IPS-NIHi7 (cell line): Measurements from ENCODE around the gene VEPH1.

Experiments used
- DNase-seq: peaks from one replicate; pipeline ENCODE4 v3.0.0; 2012; ENCODE audit warnings: mixed read lengths; ENCODE audit errors: extremely low spot score

VEPH1 gene

DNA sequence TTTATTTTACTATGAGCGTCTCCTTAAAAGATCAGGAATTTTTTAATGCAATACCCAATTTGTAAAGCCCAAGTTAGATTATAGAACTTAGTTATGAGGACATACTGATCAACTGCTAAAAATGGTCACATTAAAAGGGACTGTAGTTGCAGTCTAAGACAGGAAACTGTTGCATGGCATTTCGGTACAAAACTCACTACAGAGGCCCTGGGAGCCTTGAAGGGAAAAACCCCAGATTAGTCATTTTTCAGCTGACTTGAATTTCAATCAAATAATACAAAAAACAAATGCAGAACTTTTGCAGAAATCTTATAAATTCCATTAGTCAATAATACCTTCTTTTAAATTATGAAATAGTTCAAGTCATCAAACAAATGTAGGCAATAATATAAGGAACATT lies 73.5 kb downstream of the VEPH1 start:
- no peak for DNase-seq

DNA sequence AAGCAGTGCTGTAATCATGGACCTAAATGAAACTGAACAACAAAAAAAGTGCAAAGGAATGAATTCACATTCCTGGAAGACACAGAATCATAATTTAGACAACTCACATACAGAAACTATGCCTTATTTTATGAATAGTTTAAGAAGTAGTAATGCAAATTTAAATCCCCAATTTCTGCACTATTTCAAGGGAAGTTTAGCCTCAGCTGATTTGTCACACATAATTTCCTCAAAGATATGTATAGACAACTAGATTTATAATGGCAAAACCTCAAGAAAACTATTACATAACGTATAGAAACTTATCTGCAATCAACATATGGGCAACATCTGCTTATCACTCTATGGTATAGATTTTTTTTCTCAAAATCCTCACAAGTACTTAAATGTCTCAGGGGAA lies 74.4 kb downstream of the VEPH1 start:
- no peak for DNase-seq

DNA sequence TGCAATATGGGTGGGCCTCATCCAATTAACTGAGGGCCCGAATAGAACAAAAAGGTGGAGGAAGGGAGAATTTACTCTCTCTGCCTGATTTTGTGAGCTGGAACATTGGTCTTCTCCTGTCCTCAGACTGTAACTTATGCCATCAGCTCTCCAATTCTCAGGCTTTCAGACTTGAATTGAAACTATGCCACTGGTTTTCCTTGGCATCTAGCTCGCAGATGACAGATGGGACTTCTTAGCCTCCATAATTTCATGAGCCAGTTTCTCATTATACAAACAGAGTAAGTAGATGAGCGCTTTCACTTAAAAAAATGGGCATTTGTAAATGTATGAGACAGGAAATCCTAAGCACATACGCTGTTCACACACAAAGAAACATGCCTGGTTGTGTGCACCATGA lies 75.3 kb downstream of the VEPH1 start:
- no peak for DNase-seq

DNA sequence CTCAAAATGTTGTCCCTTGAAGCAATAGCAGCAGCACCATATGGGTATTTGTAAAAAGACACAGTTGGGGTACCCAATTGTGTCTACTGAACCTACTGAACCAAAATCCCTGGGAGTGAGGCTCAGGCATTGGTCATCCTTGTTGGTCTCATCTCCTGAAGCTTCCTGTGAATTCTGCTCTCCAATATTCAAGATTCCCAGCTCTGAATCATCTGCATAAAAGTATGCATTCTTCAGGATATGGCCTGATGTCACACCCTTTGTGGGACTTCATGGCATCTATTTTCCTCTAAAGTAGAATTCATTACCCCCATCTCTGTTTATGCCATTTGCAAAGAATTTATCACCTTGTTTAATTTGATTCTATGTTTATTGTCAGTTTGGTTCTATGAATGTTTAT lies 79.9 kb downstream of the VEPH1 start:
- DNase-seq = no peak

DNA sequence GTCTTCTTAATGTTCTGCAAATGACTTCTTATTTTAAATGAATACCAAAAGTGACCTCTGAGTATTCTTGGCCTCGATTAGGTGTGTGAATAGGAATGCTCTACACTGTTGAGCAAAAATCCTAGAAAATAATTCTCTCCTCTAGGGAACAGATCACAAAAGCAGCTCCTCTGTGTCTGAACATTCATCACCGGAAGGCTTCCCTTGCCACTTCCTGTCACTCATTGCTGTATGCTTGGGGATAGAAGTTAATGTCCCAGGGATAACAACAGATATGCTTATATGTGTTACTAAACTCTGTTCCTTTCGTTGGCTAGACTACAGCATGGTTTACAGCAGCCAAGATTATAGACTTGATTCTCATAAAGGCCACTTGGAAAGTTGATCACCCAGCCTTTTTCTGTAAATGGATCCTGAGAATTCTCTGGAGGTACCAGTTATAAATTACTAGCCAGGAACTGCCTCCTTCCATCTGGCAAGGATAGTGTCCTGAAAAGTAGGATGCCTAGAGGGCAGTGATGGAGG lies 82.5 kb downstream of the VEPH1 start:
- DNase-seq = no peak

DNA sequence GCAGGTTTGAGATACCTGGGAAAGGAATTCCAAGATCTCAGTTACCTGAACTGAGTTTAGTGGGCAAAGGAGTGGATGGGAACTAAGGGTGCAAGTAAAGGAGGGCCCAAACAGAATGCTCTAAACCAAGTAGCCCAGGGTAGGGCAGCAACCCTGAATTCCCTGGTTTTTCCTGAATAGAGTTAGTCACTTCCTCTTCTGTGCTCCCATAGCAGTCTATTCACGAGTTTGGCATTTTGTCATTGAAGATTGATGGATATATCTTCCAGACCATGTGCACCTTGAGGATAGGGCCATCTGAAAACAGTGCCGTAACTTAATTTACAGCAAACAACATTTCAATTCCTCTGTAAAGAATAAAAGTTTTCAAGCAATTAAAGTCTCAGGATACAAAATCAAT lies 85.1 kb downstream of the VEPH1 start:
- no peak for DNase-seq

DNA sequence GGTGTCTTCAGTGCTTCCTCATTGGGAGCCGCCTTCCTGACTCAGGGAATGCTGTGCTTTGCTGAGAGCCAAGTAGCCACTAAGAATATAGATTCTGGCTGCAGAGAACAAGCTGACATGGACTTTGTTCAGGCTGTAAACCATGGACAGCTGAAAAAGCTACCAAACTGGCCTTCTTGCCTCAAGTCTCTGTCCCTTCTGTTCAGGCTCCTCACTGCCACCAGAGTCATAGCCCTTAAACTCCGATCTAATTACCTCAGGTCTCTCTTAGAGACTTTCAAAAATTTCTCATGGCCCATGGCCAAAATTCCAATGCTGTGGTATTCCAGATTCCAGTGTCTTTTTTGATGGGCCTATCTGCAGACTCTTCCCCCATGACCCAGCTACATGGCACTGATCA lies 86.0 kb downstream of the VEPH1 start:
- DNase-seq = no peak

DNA sequence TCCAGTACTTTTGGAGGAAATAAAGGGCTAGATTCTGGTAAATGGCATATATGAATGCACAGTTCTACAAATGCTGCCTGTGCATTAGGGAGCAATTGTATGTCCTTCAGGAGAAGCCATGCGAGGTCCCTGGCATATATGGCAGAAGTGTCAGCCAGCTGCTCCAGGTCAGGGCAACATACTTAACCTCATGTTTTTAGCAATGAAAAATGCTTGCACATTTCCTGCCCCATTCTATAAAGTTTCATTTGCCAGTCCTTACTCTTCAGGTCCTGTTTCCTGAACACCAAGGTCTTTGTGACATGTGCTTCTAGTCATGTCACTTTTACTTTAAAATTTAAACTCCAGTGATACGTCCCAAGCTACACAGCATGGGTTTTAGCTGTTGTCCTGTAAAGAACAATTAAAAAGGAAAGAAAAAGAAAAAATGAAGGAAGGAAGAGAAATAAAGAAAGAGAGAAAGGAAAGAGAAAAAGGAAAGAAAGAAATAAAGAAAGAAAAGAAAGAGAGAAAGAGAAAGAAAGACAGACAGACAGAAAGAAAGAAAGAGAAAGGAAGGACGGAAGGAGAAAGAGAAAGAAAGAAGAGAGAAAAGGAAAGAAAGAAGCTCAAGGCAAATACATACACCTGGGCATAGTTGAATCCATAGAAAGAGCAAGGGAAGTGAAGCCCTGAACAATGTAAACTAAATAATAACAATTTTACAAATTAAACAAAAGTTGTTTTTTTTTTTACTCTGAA lies 86.7 kb downstream of the VEPH1 start:
- DNase-seq = no peak

DNA sequence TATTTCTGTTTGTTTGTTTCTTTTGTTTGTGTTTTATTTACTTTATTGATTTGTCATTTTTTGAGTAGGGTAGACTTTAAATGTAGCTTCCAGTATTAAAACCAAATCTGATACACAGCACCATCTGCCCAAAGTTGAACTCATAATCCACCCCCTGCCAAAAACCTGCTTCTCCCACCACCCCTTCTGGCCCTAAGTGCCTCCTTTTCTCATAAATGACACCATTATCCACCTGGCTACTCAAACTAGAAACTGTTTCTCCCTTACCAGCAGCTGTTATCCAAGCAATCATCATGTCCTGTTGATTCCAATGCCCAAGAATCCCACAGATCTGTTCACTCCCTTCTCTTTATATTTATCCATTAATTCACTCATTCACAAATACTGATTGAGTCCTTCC lies 88.4 kb downstream of the VEPH1 start:
- no peak for DNase-seq

DNA sequence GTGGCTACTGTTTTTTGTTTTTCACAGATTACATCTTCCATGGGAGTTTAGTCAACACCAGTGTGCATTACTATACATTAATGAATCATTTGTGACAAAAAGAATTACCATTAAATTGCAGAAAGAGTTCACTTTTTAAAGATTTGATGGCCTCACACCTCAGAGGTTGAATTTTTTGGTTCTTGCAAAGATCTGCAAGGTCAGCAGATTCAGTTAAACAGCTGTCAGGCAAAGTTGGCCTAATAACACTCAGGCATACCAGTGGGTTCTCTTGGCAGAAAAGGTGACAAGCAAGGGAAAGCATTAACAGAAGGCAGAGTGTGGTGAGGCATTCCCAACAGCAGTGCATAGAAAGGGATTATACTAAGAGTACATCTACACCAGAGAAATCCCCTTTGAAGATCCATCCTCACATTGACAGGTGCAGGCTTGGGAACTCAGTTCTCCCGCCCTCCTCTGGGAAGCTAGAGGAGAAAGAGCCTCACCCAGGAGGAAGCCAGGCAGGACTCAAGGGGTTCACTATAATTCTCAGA lies 90.8 kb downstream of the VEPH1 start:
- DNase-seq = no peak

DNA sequence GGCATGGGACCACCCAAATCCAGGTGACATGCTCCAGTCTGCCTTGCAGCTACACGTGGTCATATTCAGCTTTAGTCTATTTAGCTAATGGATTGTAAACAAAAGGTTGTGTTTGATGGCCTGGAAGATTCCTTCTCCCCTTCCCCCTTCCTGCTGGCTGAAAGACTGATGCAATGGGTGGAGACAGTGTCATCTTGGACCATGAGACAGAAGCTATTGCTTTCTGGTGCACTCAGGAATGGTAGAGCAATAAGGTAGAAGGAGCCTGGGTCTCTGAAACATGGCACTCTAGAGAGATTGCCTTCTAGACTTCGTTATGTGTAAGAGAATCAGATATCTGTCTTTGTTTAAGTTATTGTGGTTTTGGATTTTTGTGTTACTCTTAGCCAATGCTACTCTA lies 92.3 kb downstream of the VEPH1 start:
- no peak for DNase-seq

DNA sequence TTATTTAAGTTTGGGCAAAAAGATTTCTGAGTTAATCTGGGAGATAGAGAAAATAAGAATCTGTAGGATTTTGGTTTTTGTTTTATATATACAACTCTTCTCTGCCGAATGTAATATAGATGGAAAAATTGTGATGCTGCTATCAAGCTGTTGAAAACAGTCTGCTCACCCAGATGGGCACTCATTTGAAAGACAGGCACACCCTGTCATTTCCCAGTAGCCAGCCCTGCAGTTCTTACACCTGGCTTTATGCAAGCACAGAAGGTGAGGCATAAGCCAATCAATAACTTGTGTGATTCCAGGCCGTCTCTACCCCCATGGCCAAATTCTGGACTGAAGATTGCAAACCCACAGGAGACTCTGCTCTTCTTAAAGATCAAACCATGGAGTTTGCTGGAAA lies 93.7 kb downstream of the VEPH1 start:
- no peak for DNase-seq

DNA sequence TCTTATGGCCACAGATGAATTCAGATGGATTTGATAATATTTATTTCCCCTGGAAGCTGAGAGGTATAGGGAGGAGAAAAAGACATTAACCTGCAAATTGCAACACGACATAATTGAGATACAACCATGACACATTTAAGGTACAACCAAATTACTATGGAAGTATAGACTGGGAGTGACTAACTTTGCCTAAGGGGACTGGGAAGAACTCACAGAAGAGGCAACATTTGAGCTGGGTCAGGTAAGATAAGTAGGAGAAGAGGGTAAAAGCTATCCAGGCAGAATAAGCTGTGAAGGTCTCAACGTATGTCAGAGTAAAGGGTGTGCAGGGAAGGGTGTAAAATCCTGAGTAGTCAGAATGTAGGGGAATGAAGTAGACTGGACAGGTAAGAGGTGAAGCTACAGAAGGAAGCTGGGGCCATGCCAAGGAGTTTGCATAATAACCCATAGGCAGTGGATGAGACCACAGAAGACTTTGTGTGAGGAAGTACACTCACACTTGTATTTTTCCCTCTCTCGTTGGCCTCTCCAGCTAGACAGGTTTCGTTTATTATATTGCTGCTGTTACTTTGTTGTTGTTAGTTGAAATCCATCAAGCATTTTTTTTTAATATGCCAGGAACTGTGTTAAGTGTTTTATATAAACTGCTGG lies 94.6 kb downstream of the VEPH1 start:
- DNase-seq = no peak

DNA sequence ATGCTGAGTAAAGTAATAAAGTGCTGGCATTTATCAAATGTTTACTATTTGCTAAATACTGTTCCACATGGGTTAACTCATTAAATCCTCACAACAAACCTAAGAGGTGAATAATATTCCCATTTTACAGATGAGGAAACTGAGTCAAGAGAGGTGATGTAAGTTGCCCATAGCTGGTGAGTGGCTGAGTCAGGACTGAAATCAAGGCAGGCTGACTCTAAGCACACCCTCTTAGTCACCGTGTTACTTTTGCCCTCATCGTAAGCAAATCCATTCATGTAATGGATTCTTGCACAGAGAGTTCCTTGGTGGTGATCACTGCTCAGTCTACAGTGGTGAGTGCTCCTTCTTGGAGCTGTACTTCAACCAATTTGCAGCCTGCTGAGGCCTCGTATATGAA lies 95.4 kb downstream of the VEPH1 start:
- no peak for DNase-seq

DNA sequence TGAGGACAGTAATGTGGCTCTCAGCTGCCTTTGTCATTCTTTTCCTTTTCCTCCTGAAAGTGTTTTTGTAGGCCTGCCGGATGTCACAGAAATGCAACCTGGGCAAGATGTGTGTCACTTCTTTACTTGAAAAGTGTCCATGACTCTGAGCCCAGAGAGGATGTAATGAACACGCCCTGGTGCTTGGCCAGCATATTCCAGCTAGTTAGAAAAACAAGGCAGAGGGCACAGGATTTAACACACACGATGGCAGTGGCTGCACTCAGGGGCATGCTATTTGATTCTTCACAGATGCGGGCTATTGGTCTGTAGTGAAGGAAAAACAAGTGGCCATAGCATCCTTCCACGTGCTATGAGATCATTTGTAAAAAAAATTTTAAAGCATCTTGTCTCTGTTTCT lies 96.8 kb downstream of the VEPH1 start:
- DNase-seq = no peak

DNA sequence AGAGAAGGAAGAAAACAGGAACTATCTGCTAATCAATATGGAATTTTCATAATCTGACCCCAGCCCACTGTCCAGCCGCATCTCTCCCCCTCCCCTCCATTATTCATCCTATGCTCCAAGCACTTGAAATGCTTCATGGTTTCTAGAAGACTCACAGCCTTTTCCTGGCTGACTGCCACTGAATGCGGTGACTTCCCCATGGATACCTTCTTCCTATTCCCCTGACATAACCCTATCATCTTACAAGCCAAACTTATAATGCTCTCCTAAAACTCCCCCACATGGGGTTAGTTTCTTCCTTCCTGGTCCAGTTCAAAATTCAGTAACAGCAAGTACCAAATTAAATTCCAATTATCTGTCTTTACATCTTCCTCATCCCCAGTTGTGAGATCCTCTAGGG lies 97.8 kb downstream of the VEPH1 start:
- no peak for DNase-seq

DNA sequence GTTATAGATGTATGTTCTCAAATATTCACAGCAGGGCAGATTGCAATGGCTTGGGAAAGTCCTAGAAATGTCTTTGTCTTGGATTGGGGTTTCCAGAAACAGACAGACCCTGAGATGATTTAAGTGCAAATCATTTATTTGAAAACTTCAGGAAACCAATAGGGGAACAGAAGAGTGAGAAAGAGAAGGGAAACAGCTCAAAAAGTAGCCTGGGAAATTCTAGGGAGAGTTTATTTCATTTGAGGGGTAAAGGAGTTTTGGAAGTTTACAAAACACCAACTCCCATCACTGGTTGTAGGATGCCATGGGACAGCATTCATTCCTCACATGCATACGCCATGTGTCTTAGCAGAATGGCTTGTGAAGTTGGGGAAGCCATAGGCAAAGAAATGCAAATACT lies 98.8 kb downstream of the VEPH1 start:
- DNase-seq = no peak

DNA sequence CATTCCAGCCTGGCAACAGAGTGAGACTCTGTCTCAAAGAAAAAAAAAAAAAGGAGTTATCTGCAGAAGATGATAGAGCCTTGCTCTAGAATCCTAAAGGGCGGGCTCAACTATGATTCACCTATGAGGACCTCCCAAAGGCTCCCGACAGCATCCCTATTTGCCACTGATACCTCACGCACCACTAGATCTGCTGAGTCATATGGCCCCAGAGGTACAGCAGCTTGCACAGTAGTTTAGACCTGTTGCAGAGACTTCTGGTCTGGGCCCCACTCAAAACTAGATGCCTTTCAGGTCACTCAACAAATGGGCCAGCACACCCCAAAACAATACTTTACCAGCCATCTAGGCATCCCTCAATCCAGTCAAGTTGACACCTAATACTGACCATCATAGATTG lies 104.6 kb downstream of the VEPH1 start:
- no peak for DNase-seq

DNA sequence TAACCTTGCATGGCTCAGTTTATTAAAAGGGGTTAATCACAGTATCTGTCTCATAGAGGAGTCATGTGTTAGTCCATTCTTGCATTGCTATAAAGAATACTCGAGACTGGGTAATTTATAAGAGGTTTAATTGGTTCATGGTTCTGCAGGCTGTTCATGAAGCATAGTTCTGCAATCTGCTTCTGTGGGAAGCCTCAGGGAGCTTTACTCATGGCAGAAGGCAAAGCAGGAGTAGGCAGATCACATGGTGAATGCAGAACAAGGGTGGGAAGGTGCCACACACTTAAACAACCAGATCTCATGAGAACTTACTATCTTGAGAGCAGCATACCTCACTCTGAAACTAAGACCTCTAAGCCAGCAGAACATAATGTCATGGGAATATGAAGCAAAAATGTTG lies 108.8 kb downstream of the VEPH1 start:
- no peak for DNase-seq

DNA sequence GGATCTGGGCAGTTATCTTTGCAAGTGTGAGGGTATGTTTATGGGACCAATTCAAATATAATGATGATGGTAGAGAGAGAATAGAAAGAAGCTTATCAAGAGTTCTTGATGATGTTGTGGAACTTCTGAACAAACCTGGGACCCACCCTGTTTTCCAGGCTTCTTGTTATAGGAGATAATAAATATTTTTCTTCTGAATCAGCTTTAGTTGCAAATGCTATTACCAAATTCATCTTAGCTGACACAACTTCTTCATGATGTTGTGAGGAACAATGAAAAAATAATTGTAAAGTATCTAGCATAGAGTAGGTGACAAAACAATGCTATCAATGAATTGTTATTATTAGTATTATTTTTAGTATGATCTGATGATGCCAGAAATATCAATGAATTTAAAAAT lies 110.1 kb downstream of the VEPH1 start:
- DNase-seq = no peak

DNA sequence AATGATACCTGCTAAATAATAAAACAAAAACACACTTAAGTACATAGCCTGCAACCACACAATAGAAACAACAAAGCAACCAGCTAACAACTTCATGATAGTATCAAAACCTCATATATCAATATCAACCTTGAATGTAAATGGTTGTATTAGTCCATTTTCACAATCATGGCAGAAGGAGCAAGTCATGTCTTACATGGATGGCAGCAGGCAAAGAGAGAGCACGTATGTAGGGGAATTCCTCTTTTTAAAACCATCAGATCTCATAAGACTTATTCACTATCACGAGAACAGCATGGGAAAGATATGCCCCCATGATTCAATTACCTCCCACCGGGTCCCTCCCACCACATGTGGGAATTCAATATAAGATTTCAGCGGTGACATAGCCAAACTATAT lies 111.1 kb downstream of the VEPH1 start:
- DNase-seq = no peak

DNA sequence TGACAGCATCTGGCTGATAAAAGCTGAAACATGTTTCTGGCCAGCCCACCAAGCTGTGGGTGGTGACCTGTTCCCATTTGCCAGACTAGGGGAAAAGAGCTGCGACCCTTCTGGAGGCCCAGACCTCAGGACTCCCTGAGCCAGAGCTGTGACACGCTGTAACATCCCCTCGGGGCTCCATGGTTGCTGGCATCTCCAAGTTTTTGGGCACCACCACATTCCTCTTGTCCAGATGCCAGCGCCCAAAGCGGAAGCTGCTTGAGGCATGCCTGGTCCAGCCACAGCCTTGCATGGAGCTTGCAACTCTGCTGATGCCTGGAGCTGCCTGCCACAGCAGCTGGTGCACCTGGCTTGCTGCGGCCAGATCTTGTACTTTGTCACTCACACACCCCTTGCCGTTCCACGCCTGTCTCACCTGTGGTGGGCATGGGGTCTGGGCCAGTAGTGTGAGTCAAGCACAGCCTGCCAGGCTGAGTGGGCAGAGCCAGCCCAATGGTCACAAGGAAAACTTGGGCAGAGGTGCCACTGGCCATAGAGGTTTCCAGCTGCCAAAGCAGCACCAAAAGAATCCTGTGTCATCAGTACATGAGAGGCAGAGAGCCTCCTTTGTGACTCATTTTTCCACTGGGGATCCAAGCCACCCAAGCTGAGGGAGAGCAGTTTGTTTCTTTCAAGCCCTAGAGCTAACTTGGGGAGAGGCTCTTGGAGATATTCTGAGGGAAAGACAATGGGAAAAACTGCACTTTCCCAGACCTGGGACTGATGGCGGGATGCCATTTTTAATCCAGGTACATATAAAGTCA lies 112.3 kb downstream of the VEPH1 start:
- DNase-seq = no peak

DNA sequence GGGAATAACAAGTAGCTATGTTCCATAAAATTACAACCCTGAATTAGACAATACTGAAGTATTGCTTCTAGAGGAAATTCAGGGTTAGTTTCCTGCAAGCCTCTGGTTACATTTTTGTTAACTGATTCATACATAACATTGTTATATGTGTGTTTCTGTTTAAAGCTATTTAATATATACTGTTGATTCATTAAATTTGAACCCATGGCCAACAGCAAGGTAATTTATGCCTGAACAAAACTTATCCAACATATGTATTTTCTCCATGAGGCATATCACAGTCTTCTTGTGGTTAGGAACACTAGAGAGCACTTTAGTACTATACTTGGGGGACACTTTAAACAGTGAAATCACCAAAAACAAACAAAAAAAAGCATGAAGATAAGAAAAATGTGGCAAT lies 114.2 kb downstream of the VEPH1 start:
- DNase-seq = no peak
